GM12892 (cell line): ENCODE results near the gene SAAL1.

Experiments
- POLR2A ChIP-seq: IDR thresholded peaks from 2 replicates; pipeline ENCODE4 v1.6.1; 2011; ENCODE audit warnings: low read depth, low read length, control low read depth
- POLR2AphosphoS5 ChIP-seq: IDR thresholded peaks from 2 replicates; pipeline ENCODE4 v1.6.1; 2011; ENCODE audit warnings: low read depth, low read length, control low read depth
- TAF1 ChIP-seq: IDR thresholded peaks from 2 replicates; pipeline ENCODE4 v1.6.1; 2011; ENCODE audit warnings: low read depth, mild to moderate bottlenecking, control low read depth, low read length, borderline replicate concordance

GRCh38 chr11:18145025-18145424, 39.1 kb upstream of the SAAL1 start:
- no peak for TF ChIP-seq POLR2A
- TF ChIP-seq POLR2AphosphoS5 = no peak
- TF ChIP-seq TAF1 = no peak
